Stomach smooth muscle (tissue), 2 donors: ENCODE measurements around the gene RBPMS2.

Experiments used
- H3K27ac ChIP-seq: one replicate; pipeline ENCODE4 v1.7.0; 2013; ENCODE audit warnings: mild to moderate bottlenecking, low read length, inconsistent platforms
- H3K27me3 ChIP-seq, 2 donors: one replicate each; pipeline ENCODE4 v1.7.0; 2013; ENCODE audit warnings: low read length in 2 of 2; ENCODE audit not compliant: insufficient read depth in 2 of 2, control insufficient read depth in 1 of 2
- H3K36me3 ChIP-seq, 2 donors: one replicate each; pipeline ENCODE4 v1.7.0; 2013; ENCODE audit warnings: low read length in 2 of 2; ENCODE audit not compliant: control insufficient read depth in 2 of 2, insufficient read depth in 2 of 2
- H3K4me1 ChIP-seq: one replicate; pipeline ENCODE4 v1.7.0; 2013; ENCODE audit warnings: low read length; ENCODE audit not compliant: control insufficient read depth, insufficient read depth
- H3K4me3 ChIP-seq, 2 donors: one replicate each; pipeline ENCODE4 v1.7.0; 2013; ENCODE audit warnings: low read length in 2 of 2
- H3K9ac ChIP-seq, 2 donors: one replicate each; pipeline ENCODE4 v1.7.0; 2013; ENCODE audit warnings: low read length in 2 of 2, mild to moderate bottlenecking in 1 of 2
- H3K9me3 ChIP-seq, 2 donors: one replicate each; pipeline ENCODE4 v1.7.0; 2013; ENCODE audit warnings: low read length in 2 of 2; ENCODE audit not compliant: control insufficient read depth in 2 of 2
- donor health status: healthy.
- donor health status: Pancreatic carcinoma.

RBPMS2 gene

DNA sequence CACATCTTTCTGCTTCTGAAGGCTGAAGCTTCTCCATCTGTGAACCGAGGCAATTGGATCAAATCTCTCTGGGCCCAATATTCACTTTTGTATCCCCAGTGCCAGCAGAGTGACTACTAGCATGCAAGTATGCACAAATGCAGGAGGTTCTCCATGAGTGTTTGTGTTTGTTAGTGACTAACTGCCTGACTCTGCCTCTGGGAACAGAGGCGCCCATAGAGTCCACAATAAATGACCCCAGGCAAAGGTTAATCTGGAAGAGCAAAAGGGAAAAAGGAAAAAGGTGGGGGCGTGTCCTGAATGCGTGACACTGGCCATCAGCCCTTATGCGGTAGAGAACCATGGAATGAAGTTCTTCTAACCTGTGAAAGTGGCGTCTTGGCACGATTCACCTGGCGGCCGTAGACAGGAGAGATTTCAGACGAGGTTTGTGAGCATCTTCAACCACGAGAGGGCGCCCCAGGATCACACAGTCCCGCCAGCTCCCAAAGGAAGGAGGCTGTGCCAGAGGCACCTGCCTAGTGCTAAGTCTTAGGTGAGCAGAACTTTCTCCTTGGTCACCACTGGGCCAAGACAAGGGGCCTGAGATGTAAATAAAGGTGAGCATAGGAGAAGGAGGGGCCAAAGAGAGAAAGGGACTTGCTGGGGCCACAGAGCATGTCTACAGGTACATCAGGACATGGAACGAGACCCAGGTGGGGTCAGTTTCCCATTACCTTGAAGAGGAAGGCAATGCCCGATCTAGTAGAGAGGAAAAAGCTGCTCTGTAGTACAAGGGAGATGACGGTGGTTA, 44.2 kb downstream of the RBPMS2 start:
- H3K27ac ChIP-seq = peak overlapping the region; percentile 58
- H3K4me3 ChIP-seq = no peak overlapping the region
- no peak overlapping the region for H3K9ac ChIP-seq

GRCh38 chr15:64730151-64730550, 45.2 kb downstream of the RBPMS2 start:
- H3K4me1 ChIP-seq = peaks cover 9% of the 10 kb centered on the region
- H3K36me3 ChIP-seq = peaks cover 14 to 19% of the 10 kb centered on the region in 2 donors
- H3K9ac ChIP-seq = no peak overlapping the region
- H3K9me3 ChIP-seq = no peaks in the 10 kb centered on the region
- H3K4me3 ChIP-seq = no peak overlapping the region
- no peaks in the 10 kb centered on the region for H3K27me3 ChIP-seq
- H3K27ac ChIP-seq = no peak overlapping the region

More for the DNA sequence above, 44.2 kb downstream of the RBPMS2 start:
- Histone ChIP-seq H3K4me1 (peaks cover 11% of the 10 kb centered on the region), H3K9me3 (no peaks in the 10 kb centered on the region), H3K27me3 (no peaks in the 10 kb centered on the region), H3K36me3 (peaks cover 19 to 21% of the 10 kb centered on the region in 2 donors)

DNA sequence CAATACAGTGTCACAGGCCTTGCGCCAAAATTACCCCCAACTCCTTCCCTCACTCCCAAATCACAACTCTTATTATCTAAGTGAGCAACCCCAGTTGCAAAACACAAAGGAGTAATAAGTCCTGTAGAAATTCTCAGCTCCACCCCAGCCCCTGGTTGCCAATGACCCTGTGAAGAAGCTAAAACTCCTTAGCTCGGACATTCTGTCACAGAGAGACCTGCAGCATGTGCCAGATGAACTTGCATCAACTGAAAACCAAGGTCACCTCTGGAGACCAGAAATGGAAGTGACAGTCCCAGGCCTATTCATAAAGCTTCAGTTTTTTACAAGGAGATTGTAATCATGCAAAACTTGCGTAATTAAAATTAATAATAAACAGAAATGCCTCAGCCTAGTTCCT, 55.2 kb downstream of the RBPMS2 start:
- H3K27ac ChIP-seq = no peak overlapping the region
- H3K4me1 ChIP-seq = peaks cover 9% of the 10 kb centered on the region
- no peak overlapping the region for H3K4me3 ChIP-seq
- peaks cover 9 to 16% of the 10 kb centered on the region in 2 donors for H3K36me3 ChIP-seq
- H3K27me3 ChIP-seq = no peaks in the 10 kb centered on the region
- no peak overlapping the region for H3K9ac ChIP-seq
- no peaks in the 10 kb centered on the region for H3K9me3 ChIP-seq

GRCh38 chr15:64717735-64718495, 57.5 kb downstream of the RBPMS2 start:
- H3K27me3 ChIP-seq = no peaks in the 10 kb centered on the region
- H3K4me3 ChIP-seq = peak overlapping the region in 1 of 2 donors; percentile 40
- peak overlapping the region; percentile 49 for H3K27ac ChIP-seq
- no peaks in the 10 kb centered on the region for H3K9me3 ChIP-seq
- peaks cover 9% of the 10 kb centered on the region for H3K4me1 ChIP-seq
- H3K9ac ChIP-seq = no peak overlapping the region
- H3K36me3 ChIP-seq = peaks cover 16 to 20% of the 10 kb centered on the region in 2 donors

DNA sequence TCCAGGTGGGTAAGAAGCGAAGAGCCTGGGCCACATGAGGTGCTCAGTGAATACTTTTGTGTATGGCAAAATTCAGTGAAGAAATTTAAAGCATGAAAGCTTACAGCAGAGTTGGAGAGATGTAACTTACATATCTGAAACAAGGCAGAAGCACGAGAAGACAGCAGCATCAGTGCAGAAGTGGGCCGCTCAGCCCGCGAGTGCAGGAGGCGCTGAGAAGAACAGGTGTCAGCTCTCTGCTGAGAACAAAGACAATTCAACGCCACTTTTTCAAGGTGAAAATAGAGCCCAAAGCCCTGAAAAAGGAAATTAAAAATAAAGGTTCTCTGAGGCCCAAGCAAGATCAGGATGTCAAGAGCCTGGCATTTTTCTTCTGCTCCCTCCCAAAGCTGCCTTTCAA, 58.3 kb downstream of the RBPMS2 start:
- H3K36me3 ChIP-seq = peaks cover 16 to 24% of the 10 kb centered on the region in 2 donors
- no peak overlapping the region for H3K27ac ChIP-seq

GRCh38 chr15:64716452-64716851, 58.9 kb downstream of the RBPMS2 start:
- Histone ChIP-seq H3K4me3 (no peak overlapping the region), H3K27ac (no peak overlapping the region), H3K9ac (no peak overlapping the region), H3K36me3 (peaks cover 16 to 25% of the 10 kb centered on the region in 2 donors), H3K9me3 (no peaks in the 10 kb centered on the region), H3K27me3 (no peaks in the 10 kb centered on the region), H3K4me1 (peaks cover 9% of the 10 kb centered on the region)

More for the DNA sequence above, 58.3 kb downstream of the RBPMS2 start:
- H3K9me3 ChIP-seq = no peaks in the 10 kb centered on the region
- no peak overlapping the region for H3K9ac ChIP-seq
- H3K4me3 ChIP-seq = no peak overlapping the region
- peaks cover 9% of the 10 kb centered on the region for H3K4me1 ChIP-seq
- H3K27me3 ChIP-seq = no peaks in the 10 kb centered on the region

DNA sequence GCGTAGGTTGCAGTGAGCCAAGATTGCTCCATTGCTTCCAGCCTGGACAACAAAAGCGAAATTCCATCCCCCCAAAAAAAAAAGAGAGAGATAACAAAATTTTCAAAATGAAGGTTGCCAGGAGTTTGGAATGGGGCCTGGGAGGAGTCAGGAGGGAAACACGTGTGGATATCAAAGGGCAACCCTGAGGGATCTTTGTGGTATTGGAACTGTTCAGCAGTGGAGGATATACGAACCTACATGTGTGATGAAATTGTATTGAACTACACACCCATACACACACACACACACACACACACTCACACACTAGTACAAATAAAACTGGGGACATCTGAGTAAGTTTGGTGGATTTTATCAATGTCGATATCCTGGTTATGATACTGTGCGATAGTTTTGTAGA, 61.8 kb downstream of the RBPMS2 start:
- Histone ChIP-seq H3K9me3 (no peaks in the 10 kb centered on the region), H3K27ac (no peak overlapping the region), H3K36me3 (peaks cover 18 to 29% of the 10 kb centered on the region in 2 donors), H3K4me1 (peaks cover 6% of the 10 kb centered on the region), H3K9ac (no peak overlapping the region), H3K4me3 (no peak overlapping the region), H3K27me3 (no peaks in the 10 kb centered on the region)

DNA sequence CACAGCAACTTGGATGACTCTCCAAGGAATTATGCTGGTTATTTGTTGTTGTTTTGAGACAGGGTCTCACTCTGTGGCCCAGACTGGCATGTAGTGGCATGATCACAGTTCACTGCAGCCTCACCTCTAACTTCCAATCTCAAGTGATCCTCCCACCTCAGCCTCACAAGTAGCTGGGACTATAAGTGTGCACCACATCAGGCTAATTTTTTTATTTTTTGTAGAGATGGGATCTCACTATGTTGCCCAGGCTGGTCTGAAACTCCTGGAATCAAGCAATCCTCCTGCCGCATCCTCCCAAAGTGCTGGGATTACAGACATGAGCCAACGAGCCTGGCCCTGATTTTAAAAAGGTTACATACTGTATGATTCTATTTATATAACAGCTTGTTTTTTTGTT, 63.0 kb downstream of the RBPMS2 start:
- no peak overlapping the region for H3K4me3 ChIP-seq
- H3K27me3 ChIP-seq = no peaks in the 10 kb centered on the region
- peaks cover 18 to 27% of the 10 kb centered on the region in 2 donors for H3K36me3 ChIP-seq
- no peaks in the 10 kb centered on the region for H3K4me1 ChIP-seq
- H3K27ac ChIP-seq = no peak overlapping the region
- H3K9ac ChIP-seq = no peak overlapping the region
- H3K9me3 ChIP-seq = no peaks in the 10 kb centered on the region

DNA sequence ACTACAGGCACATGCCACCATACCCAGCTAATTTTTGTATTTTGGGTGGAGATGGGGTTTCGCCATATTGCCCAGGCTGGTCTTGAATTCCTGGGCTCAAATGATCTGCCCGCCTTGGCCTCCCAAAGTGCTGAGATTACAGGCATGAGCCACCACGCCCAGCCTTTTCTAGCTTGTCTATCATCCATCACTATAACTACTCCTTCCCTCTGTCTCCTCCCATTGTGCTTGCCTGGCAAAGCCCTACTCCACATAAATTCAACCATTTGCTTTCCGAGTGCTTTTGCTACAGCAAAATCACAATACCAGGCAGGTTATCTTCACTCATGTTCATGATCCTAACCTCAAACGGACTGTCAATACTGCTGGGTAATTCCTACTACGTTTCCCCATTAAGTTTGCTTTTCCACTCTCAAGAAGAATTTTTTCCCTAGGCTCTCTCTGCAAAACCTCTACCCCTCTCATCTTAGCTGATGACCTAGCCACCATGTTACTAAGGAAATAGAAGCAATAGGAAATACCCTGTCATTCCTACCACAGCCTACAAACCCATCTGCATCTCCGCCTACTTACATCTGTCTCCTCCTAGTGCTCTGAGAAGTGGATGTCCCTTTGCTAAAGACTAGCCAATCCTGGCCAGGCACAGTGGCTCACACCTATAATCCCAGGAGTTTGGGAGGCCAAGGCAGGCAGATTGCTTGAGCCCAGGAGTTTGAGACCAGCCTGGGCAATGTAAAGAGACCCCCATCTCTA, 64.5 kb downstream of the RBPMS2 start:
- Histone ChIP-seq H3K9me3 (no peaks in the 10 kb centered on the region), H3K27ac (no peak overlapping the region), H3K27me3 (no peaks in the 10 kb centered on the region), H3K9ac (no peak overlapping the region), H3K4me3 (no peak overlapping the region), H3K36me3 (peaks cover 18% of the 10 kb centered on the region in 2 donors), H3K4me1 (no peaks in the 10 kb centered on the region)

GRCh38 chr15:64706011-64706911, 69.1 kb downstream of the RBPMS2 start:
- H3K9ac ChIP-seq = no peak overlapping the region
- H3K9me3 ChIP-seq = no peaks in the 10 kb centered on the region
- peaks cover 9 to 11% of the 10 kb centered on the region in 2 donors for H3K36me3 ChIP-seq
- H3K4me3 ChIP-seq = no peak overlapping the region
- peak overlapping the region; percentile 11 for H3K27ac ChIP-seq
- no peaks in the 10 kb centered on the region for H3K27me3 ChIP-seq
- H3K4me1 ChIP-seq = peaks cover 19% of the 10 kb centered on the region
